Measurements from ENCODE around the gene SLC6A6. TPM values are rescaled to one million over a fixed set of nuclear protein-coding genes. Genes with fewer than 3 reads are reported as not detected.
A peak's percentile ranks its signal among the peaks of the same experiment; 100 is the strongest.

The SLC6A6 gene
- total and polyA plus RNA-seq, 7 donors, result 10.3 to 104 (median 36.2) TPM

- Histone ChIP-seq H3K4me3 (no peak overlapping the region), H3K9me3 (no peaks in the 10 kb centered on the region), H3K27me3 (ENCODE audit: insufficient read depth in 3 of 3, low read length in 2 of 3) (no peaks in the 10 kb centered on the region), H3K36me3 (ENCODE audit: insufficient read depth in 1 of 2, low read depth in 1 of 2) (peaks cover 2 to 78% of the 10 kb centered on the region in 2 donors), H3K27ac (no peak overlapping the region), H3K4me1 (peaks cover 5% of the 10 kb centered on the region)
- WGBS, 3 donors, result 84 to 88% (median 86%) methylated on average over 3 of the region's 3 CpGs
- ATAC-seq, result no peak
- intact Hi-C loops (cut with DNase I), result no loop called here
- TF ChIP-seq CTCF (IDR thresholded peaks at IDR 0.05), result no peak
- DNase-seq, result peak in 1 of 2 donors; percentile 24
Observed at GRCh38 chr3:14485981-14486380, 83.6 kb downstream of the SLC6A6 start.

- H3K27me3 ChIP-seq (ENCODE audit: insufficient read depth in 3 of 3, low read length in 2 of 3), result no peaks in the 10 kb centered on the region
- no peak overlapping the region for H3K27ac ChIP-seq
- no peak for TF ChIP-seq CTCF (IDR thresholded peaks at IDR 0.05)
- H3K4me1 ChIP-seq, result peaks cover 5% of the 10 kb centered on the region
- ATAC-seq (no peak), DNase-seq (no peak)
- intact Hi-C loops (cut with DNase I), result no loop called here
- H3K4me3 ChIP-seq, result no peak overlapping the region
- 86 to 92% (median 91%) methylated on average over 5 of the region's 5 CpGs for WGBS, 3 donors
- no peaks in the 10 kb centered on the region for H3K9me3 ChIP-seq
- peaks cover 2 to 78% of the 10 kb centered on the region in 2 donors for H3K36me3 ChIP-seq (ENCODE audit: insufficient read depth in 1 of 2, low read depth in 1 of 2)
Observed at GRCh38 chr3:14486460-14486859, 84.1 kb downstream of the SLC6A6 start.

GRCh38 chr3:14487086-14487485 lies 84.7 kb downstream of the SLC6A6 start:
- no peak for ATAC-seq
- Histone ChIP-seq H3K27me3 (ENCODE audit: insufficient read depth in 3 of 3, low read length in 2 of 3) (no peaks in the 10 kb centered on the region), H3K4me1 (peaks cover 2% of the 10 kb centered on the region), H3K4me3 (no peak overlapping the region), H3K27ac (no peak overlapping the region), H3K9me3 (no peaks in the 10 kb centered on the region), H3K36me3 (ENCODE audit: insufficient read depth in 1 of 2, low read depth in 1 of 2) (peaks cover 2 to 78% of the 10 kb centered on the region in 2 donors)
- TF ChIP-seq CTCF (IDR thresholded peaks at IDR 0.05), result no peak
- intact Hi-C loops (cut with DNase I), result no loop called here
- 89 to 91% (median 89%) methylated on average over 8 of the region's 8 CpGs for WGBS, 3 donors
- DNase-seq, result no peak

GRCh38 chr3:14487821-14488220 lies 85.4 kb downstream of the SLC6A6 start:
- Histone ChIP-seq H3K36me3 (ENCODE audit: insufficient read depth in 1 of 2, low read depth in 1 of 2) (peaks cover 2 to 78% of the 10 kb centered on the region in 2 donors), H3K27me3 (ENCODE audit: insufficient read depth in 3 of 3, low read length in 2 of 3) (no peaks in the 10 kb centered on the region), H3K4me1 (no peaks in the 10 kb centered on the region), H3K9me3 (no peaks in the 10 kb centered on the region), H3K27ac (no peak overlapping the region), H3K4me3 (no peak overlapping the region)
- intact Hi-C loops (cut with DNase I), result no loop called here
- TF ChIP-seq CTCF (IDR thresholded peaks at IDR 0.05), result no peak
- 79 to 83% (median 80%) methylated on average over 7 of the region's 7 CpGs for WGBS, 3 donors
- ATAC-seq, result no peak
- no peak for DNase-seq
